Karpas-422 (cell line): Measurements from ENCODE around the gene ASB18. TPM values are rescaled to one million over a fixed set of nuclear protein-coding genes. Genes with fewer than 3 reads are reported as not detected.

Experiments used
- DNase-seq: peaks from one replicate; pipeline ENCODE4 v3.0.0-alpha.2; 2015
- H2AFZ ChIP-seq: fragments of 200-600 bp; sonication (generic); 2 replicates; pipeline ENCODE4 v1.6.1; 2014; ENCODE audit warnings: antibody characterized with exemption, low read length, mixed read lengths
- H3K27ac ChIP-seq: fragments of 200-600 bp; sonication (generic); 2 replicates; pipeline ENCODE4 v1.5.1; 2014; ENCODE audit warnings: mild to moderate bottlenecking, low read length, moderate library complexity
- H3K27me3 ChIP-seq: fragments of 200-600 bp; sonication (generic); 2 replicates; pipeline ENCODE4 v1.6.1; 2014; ENCODE audit warnings: low read length, mixed read lengths
- H3K36me3 ChIP-seq: fragments of 200-600 bp; sonication (generic); 2 replicates; pipeline ENCODE4 v1.6.1; 2014; ENCODE audit warnings: low read length, mixed read lengths; ENCODE audit not compliant: insufficient read depth
- H3K4me1 ChIP-seq: fragments of 200-600 bp; sonication (generic); 2 replicates; pipeline ENCODE4 v1.6.1; 2014; ENCODE audit warnings: mild to moderate bottlenecking, low read length, mixed read lengths
- H3K4me2 ChIP-seq: fragments of 200-600 bp; sonication (generic); 2 replicates; pipeline ENCODE4 v1.6.1; 2014; ENCODE audit warnings: low read length, low read depth, mild to moderate bottlenecking; ENCODE audit not compliant: poor library complexity, severe bottlenecking
- H3K4me3 ChIP-seq: fragments of 200-600 bp; sonication (generic); 2 replicates; pipeline ENCODE4 v1.5.1; 2014; ENCODE audit warnings: mild to moderate bottlenecking, antibody characterized with exemption, low read length, mixed read lengths
- H3K79me2 ChIP-seq: fragments of 200-600 bp; sonication (generic); 2 replicates; pipeline ENCODE4 v1.6.1; 2014; ENCODE audit warnings: mild to moderate bottlenecking, low read length, mixed read lengths
- H3K9ac ChIP-seq: fragments of 200-600 bp; sonication (generic); 2 replicates; pipeline ENCODE4 v1.6.0; 2014; ENCODE audit warnings: low read length
- H3K9me2 ChIP-seq: fragments of 200-600 bp; sonication (generic), shearing (Covaris generic); replicated peaks from 2 replicates; pipeline ENCODE4 v1.6.0; 2014; ENCODE audit warnings: mild to moderate bottlenecking, low read length, moderate library complexity; ENCODE audit not compliant: insufficient read depth
- H3K9me3 ChIP-seq: fragments of 300-700, 200-600 bp; sonication (generic); 2 replicates; pipeline ENCODE4 v1.6.1; 2014; ENCODE audit warnings: low read length, mixed read lengths
- H4K20me1 ChIP-seq: fragments of 200-600 bp; sonication (generic); 2 replicates; pipeline ENCODE4 v1.6.1; 2014; ENCODE audit warnings: mild to moderate bottlenecking, antibody characterized with exemption, low read length, low read depth; ENCODE audit not compliant: insufficient read depth
- total RNA-seq: library from RNA; depleted of rRNA; stranded (reverse); fragments of >200 nt; shearing (Covaris generic); gene quantifications from 2 replicates; pipeline ENCODE4 v1.2.3, GENCODE V29; 2014; ENCODE audit warnings: low replicate concordance

ASB18 gene
- total RNA-seq, 1 experiment from 2014 or later, result not detected

- no peak overlapping the region for H3K9ac ChIP-seq
- no peaks in the 10 kb centered on the region for H3K27me3 ChIP-seq
- H3K4me2 ChIP-seq, result no peak overlapping the region
- H3K36me3 ChIP-seq, result no peaks in the 10 kb centered on the region
- no peaks in the 10 kb centered on the region for H4K20me1 ChIP-seq
- no peak overlapping the region for H3K4me3 ChIP-seq
- H3K9me2 ChIP-seq, result no peaks in the 10 kb centered on the region
- no peaks in the 10 kb centered on the region for H3K9me3 ChIP-seq
- no peak for DNase-seq
- H2AFZ ChIP-seq, result no peak overlapping the region
- no peaks in the 10 kb centered on the region for H3K79me2 ChIP-seq
- no peaks in the 10 kb centered on the region for H3K4me1 ChIP-seq
- H3K27ac ChIP-seq, result no peak overlapping the region
Measured at GRCh38 chr2:236177604-236177966, 86.6 kb downstream of the ASB18 start.

GRCh38 chr2:236176951-236177350 lies 87.3 kb downstream of the ASB18 start:
- no peaks in the 10 kb centered on the region for H3K4me1 ChIP-seq
- H3K9ac ChIP-seq, result no peak overlapping the region
- H3K79me2 ChIP-seq, result no peaks in the 10 kb centered on the region
- no peak overlapping the region for H3K27ac ChIP-seq
- no peak for DNase-seq
- H3K9me3 ChIP-seq, result no peaks in the 10 kb centered on the region
- no peak overlapping the region for H2AFZ ChIP-seq
- H3K4me3 ChIP-seq, result no peak overlapping the region
- no peaks in the 10 kb centered on the region for H4K20me1 ChIP-seq
- no peak overlapping the region for H3K4me2 ChIP-seq
- no peaks in the 10 kb centered on the region for H3K27me3 ChIP-seq
- H3K9me2 ChIP-seq, result no peaks in the 10 kb centered on the region
- no peaks in the 10 kb centered on the region for H3K36me3 ChIP-seq

GRCh38 chr2:236176417-236176816 lies 87.8 kb downstream of the ASB18 start:
- no peak overlapping the region for H2AFZ ChIP-seq
- no peaks in the 10 kb centered on the region for H3K9me2 ChIP-seq
- no peak overlapping the region for H3K4me3 ChIP-seq
- H3K4me1 ChIP-seq, result no peaks in the 10 kb centered on the region
- no peaks in the 10 kb centered on the region for H3K27me3 ChIP-seq
- no peaks in the 10 kb centered on the region for H3K36me3 ChIP-seq
- H3K79me2 ChIP-seq, result no peaks in the 10 kb centered on the region
- peak; percentile 74 for DNase-seq
- H3K9ac ChIP-seq, result no peak overlapping the region
- no peaks in the 10 kb centered on the region for H3K9me3 ChIP-seq
- no peak overlapping the region for H3K4me2 ChIP-seq
- H4K20me1 ChIP-seq, result no peaks in the 10 kb centered on the region
- no peak overlapping the region for H3K27ac ChIP-seq

GRCh38 chr2:236175548-236176150 lies 88.6 kb downstream of the ASB18 start:
- H3K79me2 ChIP-seq, result no peaks in the 10 kb centered on the region
- H3K27me3 ChIP-seq, result no peaks in the 10 kb centered on the region
- no peaks in the 10 kb centered on the region for H3K4me1 ChIP-seq
- no peaks in the 10 kb centered on the region for H4K20me1 ChIP-seq
- no peak overlapping the region for H3K4me3 ChIP-seq
- no peak for DNase-seq
- no peak overlapping the region for H3K4me2 ChIP-seq
- H3K27ac ChIP-seq, result no peak overlapping the region
- no peaks in the 10 kb centered on the region for H3K9me2 ChIP-seq
- H2AFZ ChIP-seq, result no peak overlapping the region
- H3K9me3 ChIP-seq, result no peaks in the 10 kb centered on the region
- H3K36me3 ChIP-seq, result no peaks in the 10 kb centered on the region
- no peak overlapping the region for H3K9ac ChIP-seq

DNA sequence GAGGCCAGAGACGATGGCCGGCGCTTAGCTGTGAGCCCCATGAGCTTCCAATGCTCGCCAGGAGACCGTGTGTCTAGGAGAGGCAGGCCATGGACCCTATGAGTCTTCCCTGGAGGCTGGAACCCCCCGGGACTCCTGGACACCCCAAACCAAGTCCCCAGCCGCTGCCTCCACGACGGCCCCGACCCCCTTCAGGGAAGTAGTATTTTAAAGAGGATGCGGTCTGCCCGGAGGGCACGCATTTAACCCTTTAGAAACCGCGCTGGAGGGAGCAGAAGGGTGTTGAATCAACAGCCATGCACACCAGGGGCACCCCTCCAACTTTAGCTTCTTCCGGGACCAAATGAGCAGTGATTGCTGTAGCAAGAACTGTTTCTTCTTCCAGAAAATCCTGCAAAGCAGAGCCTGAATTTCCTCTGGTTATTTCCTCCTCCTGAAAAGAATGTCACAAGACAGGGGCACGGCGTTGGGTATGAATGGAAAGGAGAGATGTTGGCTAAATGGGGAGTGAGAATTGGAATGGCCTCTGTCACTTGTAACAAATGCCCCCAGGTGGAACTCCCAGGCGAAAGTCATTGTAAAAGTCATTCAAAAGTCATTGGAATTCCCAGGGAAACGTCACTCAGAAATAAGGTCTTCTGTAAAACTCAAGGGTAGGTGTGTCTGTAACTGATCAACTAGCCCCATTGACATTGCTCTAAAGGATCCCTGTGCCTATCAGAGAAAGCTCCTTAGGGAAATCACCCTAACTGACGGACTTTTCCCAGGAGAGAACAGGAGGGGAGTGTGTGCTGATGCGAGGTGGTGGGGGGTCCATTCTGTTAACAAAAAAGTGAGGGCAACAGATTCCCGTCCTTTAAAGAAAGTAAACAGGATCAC lies 90.2 kb downstream of the ASB18 start:
- no peak overlapping the region for H2AFZ ChIP-seq
- no peaks in the 10 kb centered on the region for H3K27me3 ChIP-seq
- no peaks in the 10 kb centered on the region for H3K9me3 ChIP-seq
- no peak for DNase-seq
- no peaks in the 10 kb centered on the region for H3K4me1 ChIP-seq
- H3K9ac ChIP-seq, result no peak overlapping the region
- no peaks in the 10 kb centered on the region for H3K9me2 ChIP-seq
- no peaks in the 10 kb centered on the region for H4K20me1 ChIP-seq
- H3K36me3 ChIP-seq, result no peaks in the 10 kb centered on the region
- H3K4me2 ChIP-seq, result no peak overlapping the region
- H3K27ac ChIP-seq, result no peak overlapping the region
- H3K4me3 ChIP-seq, result no peak overlapping the region
- no peaks in the 10 kb centered on the region for H3K79me2 ChIP-seq

DNA sequence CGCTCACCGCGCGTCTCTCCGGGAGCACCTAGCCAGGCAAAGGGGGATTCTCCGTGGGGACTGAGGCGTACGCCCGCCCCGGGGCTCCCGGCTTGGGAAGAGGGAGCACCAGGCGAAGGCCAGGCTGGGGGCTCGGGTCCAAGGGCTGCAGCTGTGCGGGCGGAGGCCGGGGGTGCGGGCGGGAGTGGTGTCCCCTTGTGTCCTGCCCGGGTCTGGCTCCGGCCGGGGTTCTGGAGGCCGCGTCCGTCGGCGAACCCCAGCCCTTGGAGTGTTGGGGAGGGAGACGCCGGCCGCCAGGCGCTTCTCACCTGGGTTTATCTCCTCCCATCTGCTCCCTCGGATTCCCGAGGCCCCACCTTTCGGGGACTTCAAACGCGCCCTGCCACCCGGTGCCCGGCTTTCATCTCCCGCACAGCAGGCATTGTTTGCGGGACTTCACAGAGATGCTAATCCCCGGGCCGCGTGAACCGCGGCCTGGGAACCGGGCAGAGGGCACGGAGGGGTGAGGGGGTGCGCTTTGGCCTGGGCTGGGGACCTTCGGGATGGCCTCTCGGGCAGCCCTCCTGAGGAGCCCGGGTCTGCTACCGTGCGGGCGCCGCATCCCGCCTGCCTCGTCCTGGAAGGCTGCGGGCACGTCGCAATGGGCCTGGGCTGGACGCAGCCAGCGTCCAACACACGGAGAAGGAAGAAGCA lies 91.0 kb downstream of the ASB18 start:
- DNase-seq, result no peak
- Histone ChIP-seq H3K79me2 (no peaks in the 10 kb centered on the region), H3K9me2 (no peaks in the 10 kb centered on the region), H3K9me3 (no peaks in the 10 kb centered on the region), H2AFZ (no peak overlapping the region), H3K36me3 (no peaks in the 10 kb centered on the region), H3K27me3 (no peaks in the 10 kb centered on the region), H4K20me1 (no peaks in the 10 kb centered on the region), H3K4me3 (no peak overlapping the region), H3K4me1 (no peaks in the 10 kb centered on the region), H3K4me2 (no peak overlapping the region), H3K9ac (no peak overlapping the region), H3K27ac (no peak overlapping the region)

- Histone ChIP-seq H3K27ac (no peak overlapping the region), H3K9ac (no peak overlapping the region), H3K4me1 (no peaks in the 10 kb centered on the region), H3K79me2 (no peaks in the 10 kb centered on the region), H3K4me3 (no peak overlapping the region), H2AFZ (no peak overlapping the region), H3K36me3 (no peaks in the 10 kb centered on the region), H3K9me2 (no peaks in the 10 kb centered on the region), H3K27me3 (no peaks in the 10 kb centered on the region), H3K9me3 (no peaks in the 10 kb centered on the region), H3K4me2 (no peak overlapping the region), H4K20me1 (no peaks in the 10 kb centered on the region)
- no peak for DNase-seq
Measured at GRCh38 chr2:236172255-236173035, 91.8 kb downstream of the ASB18 start.
